GM18868 (cell line): Measurements from ENCODE around the gene MAK.
"Not testable (repeated sequence)": the region's sequence is repeated elsewhere in the genome, so short reads cannot be mapped to it uniquely, and the experiment has no call there.

Source experiments
- ATAC-seq: cut with Tn5 transposase; IDR thresholded peaks from one replicate; pipeline ENCODE4 v1.9.1; 2021; ENCODE audit warnings: mild to moderate bottlenecking, moderate library complexity; ENCODE audit not compliant: unreplicated experiment

Gene MAK

GRCh38 chr6:10854922-10855632, 16.7 kb upstream of the MAK start:
- no peak for ATAC-seq

GRCh38 chr6:10853849-10854300, 15.5 kb upstream of the MAK start:
- not testable (repeated sequence) for ATAC-seq

GRCh38 chr6:10852361-10852960, 14.1 kb upstream of the MAK start:
- ATAC-seq: no peak

GRCh38 chr6:10850728-10851127, 12.4 kb upstream of the MAK start:
- no peak for ATAC-seq

- no peak for ATAC-seq
Measured at GRCh38 chr6:10849901-10850300, 11.6 kb upstream of the MAK start.

GRCh38 chr6:10847684-10848083, 9.3 kb upstream of the MAK start:
- no peak for ATAC-seq

GRCh38 chr6:10843554-10843953, 5.2 kb upstream of the MAK start:
- no peak for ATAC-seq

GRCh38 chr6:10838794-10839333, 525 bp upstream of the MAK start:
- peak; percentile 75 for ATAC-seq

- ATAC-seq: no peak
Measured at GRCh38 chr6:10837622-10837994, 731 bp downstream of the MAK start.

- no peak for ATAC-seq
Measured at GRCh38 chr6:10837009-10837621, 1.2 kb downstream of the MAK start.

- ATAC-seq: no peak
Measured at GRCh38 chr6:10834823-10835222, 3.5 kb downstream of the MAK start.

- ATAC-seq: no peak
Measured at GRCh38 chr6:10831609-10832008, 6.7 kb downstream of the MAK start.

- no peak for ATAC-seq
Measured at GRCh38 chr6:10824819-10825218, 13.5 kb downstream of the MAK start.

GRCh38 chr6:10824297-10824696, 14.0 kb downstream of the MAK start:
- ATAC-seq: no peak

GRCh38 chr6:10814176-10814575, 24.2 kb downstream of the MAK start:
- ATAC-seq: not testable (repeated sequence)

- ATAC-seq: no peak
Measured at GRCh38 chr6:10809098-10809497, 29.2 kb downstream of the MAK start.

- no peak for ATAC-seq
Measured at GRCh38 chr6:10808376-10808775, 30.0 kb downstream of the MAK start.

- ATAC-seq: peak; percentile 95
Measured at GRCh38 chr6:10801224-10801848, 37.0 kb downstream of the MAK start.

- ATAC-seq: no peak
Measured at GRCh38 chr6:10800810-10801209, 37.5 kb downstream of the MAK start.

GRCh38 chr6:10794239-10794638, 44.1 kb downstream of the MAK start:
- ATAC-seq: peak; percentile 34

GRCh38 chr6:10793695-10794094, 44.6 kb downstream of the MAK start:
- peak; percentile 63 for ATAC-seq

GRCh38 chr6:10793035-10793434, 45.3 kb downstream of the MAK start:
- ATAC-seq: no peak
